ENCODE measurements around the gene PXN.

The PXN gene

DNA sequence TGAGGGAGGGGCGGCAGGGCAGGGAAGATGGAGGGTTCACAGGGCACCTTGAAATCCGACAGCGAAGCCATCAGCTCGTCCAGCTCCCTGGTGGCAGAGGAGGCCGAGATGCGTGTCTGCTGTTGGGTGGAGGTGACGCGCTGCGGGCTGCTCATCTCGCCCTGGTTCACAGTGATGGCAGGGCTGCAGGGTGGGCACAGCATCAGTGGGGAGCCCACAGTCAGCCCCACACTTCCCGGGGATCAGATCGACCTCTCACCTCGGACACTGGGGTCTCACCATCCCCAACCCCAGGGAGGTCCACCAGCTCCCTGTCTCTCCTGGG is 44.0 kb downstream of the PXN start:
- H3K4me3 ChIP-seq (ENCODE audit: low read depth, low read length), result no peak overlapping the region
- ChIA-PET POLR2A (interaction anchor here (0.8 to 5.8 kb wide), 3 partner anchors 17 to 70 kb away, joined by 3 to 30 read pairs (median 9); partner anchors contain the start of genes RNU4-2 and RPLP0), CTCF (interaction anchor here (0.7 to 17.9 kb wide), 4 partner anchors 7 to 58 kb away, joined by 3 to 1066 read pairs (median 181); partner anchors contain the start of genes PXN and RPLP0)
- DNase-seq (ENCODE audit: low read depth, low spot score), result no peak
- TF ChIP-seq, protein P1, sequence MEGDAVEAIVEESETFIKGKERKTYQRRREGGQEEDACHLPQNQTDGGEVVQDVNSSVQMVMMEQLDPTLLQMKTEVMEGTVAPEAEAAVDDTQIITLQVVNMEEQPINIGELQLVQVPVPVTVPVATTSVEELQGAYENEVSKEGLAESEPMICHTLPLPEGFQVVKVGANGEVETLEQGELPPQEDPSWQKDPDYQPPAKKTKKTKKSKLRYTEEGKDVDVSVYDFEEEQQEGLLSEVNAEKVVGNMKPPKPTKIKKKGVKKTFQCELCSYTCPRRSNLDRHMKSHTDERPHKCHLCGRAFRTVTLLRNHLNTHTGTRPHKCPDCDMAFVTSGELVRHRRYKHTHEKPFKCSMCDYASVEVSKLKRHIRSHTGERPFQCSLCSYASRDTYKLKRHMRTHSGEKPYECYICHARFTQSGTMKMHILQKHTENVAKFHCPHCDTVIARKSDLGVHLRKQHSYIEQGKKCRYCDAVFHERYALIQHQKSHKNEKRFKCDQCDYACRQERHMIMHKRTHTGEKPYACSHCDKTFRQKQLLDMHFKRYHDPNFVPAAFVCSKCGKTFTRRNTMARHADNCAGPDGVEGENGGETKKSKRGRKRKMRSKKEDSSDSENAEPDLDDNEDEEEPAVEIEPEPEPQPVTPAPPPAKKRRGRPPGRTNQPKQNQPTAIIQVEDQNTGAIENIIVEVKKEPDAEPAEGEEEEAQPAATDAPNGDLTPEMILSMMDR (IDR thresholded peaks at IDR 0.05; ENCODE audit: insufficient read depth, low read length, missing control alignments), result no peak

DNA sequence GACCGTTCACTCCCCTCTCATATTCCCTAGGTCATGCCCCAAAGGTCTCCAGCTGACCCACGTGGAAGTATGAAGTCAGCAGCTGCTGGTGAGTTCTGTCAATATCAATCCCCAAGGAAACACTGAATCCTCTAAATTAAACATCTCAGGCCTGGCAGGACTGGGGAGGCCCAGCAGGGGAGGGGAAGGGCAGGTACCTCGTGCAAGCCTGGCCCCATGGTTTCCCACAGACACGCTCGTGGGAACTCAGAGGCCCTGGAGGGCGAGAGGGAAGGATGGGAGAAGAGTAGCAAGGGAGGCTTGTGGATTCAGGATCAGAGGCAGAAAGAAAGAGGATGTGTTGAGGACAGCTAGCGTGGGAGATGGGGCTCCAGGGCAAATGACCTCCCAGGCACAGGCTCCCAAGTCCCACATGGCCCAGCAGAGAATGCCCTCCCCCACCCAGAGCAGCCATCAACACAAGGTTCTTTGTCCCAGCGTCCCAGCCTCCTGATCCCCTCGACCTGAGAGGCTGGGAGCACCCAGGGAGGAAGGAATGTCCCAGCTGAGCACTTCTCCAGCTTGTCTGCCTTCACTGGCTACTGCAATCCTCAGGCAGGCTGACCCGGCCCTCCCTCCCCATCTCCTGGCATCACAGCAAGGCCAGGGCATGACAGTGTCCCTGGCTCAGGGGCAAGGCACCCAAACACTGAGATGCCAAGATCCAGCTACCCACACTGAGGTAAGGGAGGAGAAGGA is 44.5 kb downstream of the PXN start:
- TF ChIP-seq, protein P1 (IDR thresholded peaks at IDR 0.05; ENCODE audit: insufficient read depth, low read length, missing control alignments), result no peak
- ChIA-PET CTCF (interaction anchor here (0.7 to 17.9 kb wide), 4 partner anchors 8 to 58 kb away, joined by 3 to 1066 read pairs (median 181); partner anchors contain the start of genes PXN and RPLP0), POLR2A (interaction anchor here (0.8 to 5.8 kb wide), 4 partner anchors 11 to 71 kb away, joined by 3 to 30 read pairs (median 7); partner anchors contain the start of genes RNU4-2 and RPLP0)
- no peak overlapping the region for H3K4me3 ChIP-seq (ENCODE audit: low read depth, low read length)
- no peak for DNase-seq (ENCODE audit: low read depth, low spot score)

DNA sequence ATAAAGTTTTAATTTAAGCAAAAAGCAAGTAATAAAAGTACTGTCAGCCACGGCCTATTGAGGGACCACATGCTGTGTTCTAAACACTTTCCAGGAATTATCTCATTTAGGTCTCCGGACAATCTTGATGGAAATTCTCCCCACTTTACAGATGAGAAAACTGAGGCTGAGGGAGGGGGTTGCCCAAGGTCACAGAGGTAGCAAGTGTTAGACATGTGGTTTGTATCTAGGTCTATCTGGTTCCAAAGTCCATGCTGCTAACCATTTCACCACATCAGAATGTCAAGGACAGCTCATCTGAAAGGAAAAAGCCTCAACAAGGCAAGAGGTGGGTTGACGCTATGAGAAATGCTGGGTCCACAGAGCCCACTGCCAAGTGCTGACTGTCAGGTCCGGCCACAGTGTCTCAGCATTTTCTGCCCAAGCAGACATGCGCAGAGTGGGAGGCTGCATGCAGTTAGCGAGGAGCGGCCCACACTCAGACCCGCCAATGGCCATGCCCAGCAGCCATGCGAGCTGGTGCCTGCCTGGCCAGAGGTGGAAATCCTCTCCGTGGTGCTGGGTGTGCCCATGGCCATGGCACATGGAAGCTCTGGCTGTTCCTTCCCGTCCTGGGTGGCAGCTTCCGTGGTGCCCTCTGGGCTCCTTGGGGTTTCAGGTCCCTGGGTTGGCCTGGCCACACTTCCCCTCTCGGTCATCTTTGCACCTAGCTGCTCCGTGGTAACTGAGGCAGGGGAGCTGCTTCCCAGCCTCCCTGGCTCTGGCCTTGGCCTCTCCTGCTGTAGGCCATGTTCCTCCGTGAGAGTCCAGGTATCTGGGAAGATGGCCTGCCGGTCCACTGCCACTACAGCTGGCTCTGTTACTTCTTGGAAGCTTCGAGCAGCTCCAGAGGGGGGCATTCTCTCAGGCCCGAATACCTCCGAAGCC is 46.6 kb downstream of the PXN start:
- CTCF ChIA-PET, result interaction anchor here (6.1 to 17.9 kb wide), 3 partner anchors 10 to 41 kb away, joined by 82 to 1066 read pairs (median 280); partner anchors contain the start of genes PXN and RPLP0
- TF ChIP-seq, protein P1 (IDR thresholded peaks at IDR 0.05; ENCODE audit: insufficient read depth, low read length, missing control alignments), result no peak
- POLR2A ChIA-PET, result interaction anchor here (0.6 to 5.8 kb wide), 7 partner anchors 10 to 74 kb away, joined by 3 to 30 read pairs (median 4); partner anchors contain the start of genes RNU4-1, RNU4-2 and RPLP0
- DNase-seq (ENCODE audit: low read depth, low spot score), result no peak
- H3K4me3 ChIP-seq (ENCODE audit: low read depth, low read length), result no peak overlapping the region

DNA sequence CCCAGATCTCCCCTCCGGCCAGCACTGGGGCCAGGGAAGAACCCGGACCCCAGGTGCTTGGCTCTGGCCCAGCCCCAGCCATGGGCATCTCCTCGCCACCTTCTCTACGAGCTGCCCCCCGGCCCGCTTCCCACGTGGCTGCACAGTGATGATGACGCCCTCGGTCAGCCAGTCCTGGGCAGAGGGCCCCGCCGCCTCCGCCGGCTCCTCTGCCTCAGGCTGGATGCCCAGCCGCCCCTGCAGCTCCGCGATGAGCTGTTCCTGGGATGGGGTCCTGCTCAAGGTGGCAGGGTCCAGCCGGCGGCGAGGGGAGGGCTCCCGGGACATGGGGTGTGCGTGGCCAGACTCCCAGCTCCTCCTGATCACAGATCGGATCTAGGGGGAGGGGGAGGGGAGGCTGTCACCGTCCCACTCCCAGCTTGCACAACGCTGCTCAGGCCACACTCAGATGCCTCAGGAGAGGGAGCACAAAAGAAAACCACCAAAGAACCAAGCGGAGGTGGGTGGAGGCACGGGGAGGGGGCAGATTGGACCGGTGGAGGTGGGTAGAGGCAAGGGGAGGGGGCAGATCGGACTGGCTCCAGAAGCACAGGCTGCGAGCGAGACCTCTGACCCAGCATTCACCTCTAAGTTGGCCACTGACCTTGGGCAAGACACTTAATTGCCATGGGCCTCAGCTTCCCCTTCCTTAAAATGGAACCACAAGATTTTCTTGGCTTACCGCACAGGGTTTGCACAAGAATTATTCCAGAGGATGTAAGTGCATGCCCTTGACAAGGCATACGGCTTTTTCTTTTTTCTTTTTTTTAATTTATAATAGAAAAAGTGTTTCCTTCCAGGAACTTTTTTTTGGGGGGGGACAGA is 48.6 kb downstream of the PXN start:
- TF ChIP-seq, protein P1 (IDR thresholded peaks at IDR 0.05; ENCODE audit: insufficient read depth, low read length, missing control alignments), result no peak
- CTCF ChIA-PET, result interaction anchor here (0.9 to 17.9 kb wide), 4 partner anchors 12 to 43 kb away, joined by 3 to 1066 read pairs (median 181); partner anchors contain the start of genes PXN and RPLP0
- DNase-seq (ENCODE audit: low read depth, low spot score), result no peak
- H3K4me3 ChIP-seq (ENCODE audit: low read depth, low read length), result no peak overlapping the region
- POLR2A ChIA-PET, result interaction anchor here (1.1 to 1.5 kb wide), 2 partner anchors 16 to 76 kb away, joined by 4 to 6 read pairs; partner anchors contain the start of genes RNU4-1 and RPLP0

DNA sequence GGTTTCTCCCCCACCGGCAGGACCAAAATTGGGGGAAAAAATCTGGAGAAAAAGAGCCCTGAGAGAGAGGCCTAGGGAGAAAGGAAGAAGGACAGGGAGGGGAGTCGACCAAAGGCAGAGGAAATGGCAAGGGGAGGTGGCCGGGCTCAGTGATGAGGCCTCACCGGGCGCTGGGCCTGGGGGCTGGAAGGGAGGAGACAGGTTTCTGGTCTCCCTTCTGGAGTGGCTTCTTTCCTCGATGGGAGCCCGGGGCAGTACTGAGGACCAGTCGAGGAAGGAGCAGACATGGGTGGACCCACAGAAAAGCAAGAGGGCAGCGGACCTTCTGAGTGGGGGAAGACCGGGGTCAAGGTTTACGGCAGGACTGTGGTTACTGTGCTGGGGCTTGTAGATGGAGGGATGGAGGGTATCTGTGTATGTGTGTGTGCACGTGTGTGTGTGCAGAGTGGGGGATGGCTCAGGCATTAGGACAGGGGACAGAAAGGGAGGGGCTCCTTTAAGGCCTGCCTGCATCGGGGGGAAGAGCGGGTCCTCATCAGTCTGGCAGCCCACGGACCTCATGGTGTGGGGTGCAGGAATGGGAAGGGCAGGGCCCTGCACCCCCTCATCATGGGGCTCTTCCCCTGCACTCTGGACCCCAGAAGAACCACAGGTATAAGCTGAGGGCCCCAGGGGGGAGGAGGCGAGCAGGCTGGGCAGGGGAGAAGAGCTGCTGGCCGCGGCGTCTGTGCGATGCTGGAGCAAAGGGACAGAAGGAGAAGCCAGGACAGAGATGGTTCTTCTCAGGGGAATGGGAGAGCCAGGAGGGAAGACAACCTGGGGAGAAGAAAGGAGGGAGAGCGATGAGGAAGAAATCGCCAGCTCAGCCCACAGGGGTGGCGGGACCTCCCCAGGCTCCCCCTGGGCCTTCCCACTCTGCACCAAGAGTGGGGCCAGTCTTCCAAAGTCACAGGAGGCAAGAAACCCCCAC is 49.5 kb downstream of the PXN start:
- TF ChIP-seq, protein P1 (IDR thresholded peaks at IDR 0.05; ENCODE audit: insufficient read depth, low read length, missing control alignments), result no peak
- ChIA-PET CTCF (interaction anchor here (0.9 to 17.9 kb wide), 7 partner anchors 12 to 50 kb away, joined by 3 to 1066 read pairs (median 43); partner anchors contain the start of genes PXN and RPLP0), POLR2A (interaction anchor here (1.1 kb wide), 1 partner anchor 15 kb away, joined by 6 read pairs; the partner anchor contains the start of gene RPLP0)
- no peak for DNase-seq (ENCODE audit: low read depth, low spot score)
- H3K4me3 ChIP-seq (ENCODE audit: low read depth, low read length), result no peak overlapping the region
